ENCODE measurements around the gene ZNF423.

GRCh38 chr16:49593424-49594040 lies 262.4 kb downstream of the ZNF423 start:
- no peak for TF ChIP-seq CTCF (IDR thresholded peaks at IDR 0.05)
- TF ChIP-seq POLR2A (IDR thresholded peaks at IDR 0.05) = no peak
- no peak for TF ChIP-seq POLR2AphosphoS5 (IDR thresholded peaks at IDR 0.05)
- TF ChIP-seq EP300 (IDR thresholded peaks at IDR 0.05) = no peak
